ENCODE results near the gene FKRP.

FKRP gene

DNA sequence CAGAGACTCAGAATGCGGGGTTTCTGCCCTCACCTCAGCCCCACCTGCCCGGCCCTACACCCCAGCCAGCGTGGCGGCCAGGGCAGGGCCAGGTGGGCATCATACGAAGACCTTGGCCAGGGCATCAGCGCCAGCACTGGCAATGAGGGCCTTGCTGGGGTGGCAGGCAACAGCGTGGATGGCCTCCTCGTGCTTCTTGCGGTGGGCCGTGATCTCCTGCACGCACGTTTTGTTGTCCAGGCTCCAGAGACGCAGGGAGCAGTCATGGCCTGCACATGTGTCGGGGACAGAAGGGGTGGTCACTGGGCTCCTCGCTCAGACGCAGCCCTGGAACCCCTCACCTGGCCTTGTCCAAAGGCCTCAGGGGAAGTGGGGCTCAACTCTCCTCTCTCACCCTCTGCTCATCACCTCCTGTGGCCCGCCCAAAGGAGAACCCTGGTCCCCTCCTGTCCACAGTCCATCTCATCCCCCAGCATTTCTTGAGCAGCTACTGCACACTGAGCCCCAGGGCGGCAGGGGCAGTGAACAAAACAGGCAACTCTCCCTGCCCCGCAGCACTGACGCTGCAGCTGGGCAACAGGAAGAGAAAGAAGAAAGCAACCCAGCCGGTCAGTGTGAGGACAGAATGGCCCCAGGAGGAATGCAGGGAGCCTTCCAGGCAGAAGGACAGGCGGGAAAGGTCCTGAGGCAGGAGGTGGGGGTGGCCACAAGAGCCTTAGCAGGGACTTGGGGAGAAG lies 25.2 kb upstream of the FKRP start:
- WGBS (ENCODE audit: insufficient coverage, insufficient read length), result no CpG with 5 or more reads among the region's 22 CpGs
- DNase-seq (ENCODE audit: low read depth, low spot score), result no peak
- no peak overlapping the region for H3K4me3 ChIP-seq (ENCODE audit: low read length)
- peaks cover 47% of the 10 kb centered on the region for H3K36me3 ChIP-seq (ENCODE audit: control insufficient read depth, insufficient read depth, low read length)
- H3K27ac ChIP-seq (ENCODE audit: low read length), result no peak overlapping the region
- H3K27me3 ChIP-seq (ENCODE audit: control insufficient read depth, insufficient read depth, low read length), result no peaks in the 10 kb centered on the region
- H3K4me1 ChIP-seq (ENCODE audit: control insufficient read depth, insufficient read depth, low read length), result no peaks in the 10 kb centered on the region
- no peaks in the 10 kb centered on the region for H3K9me3 ChIP-seq (ENCODE audit: control insufficient read depth, insufficient read depth, low read length)

DNA sequence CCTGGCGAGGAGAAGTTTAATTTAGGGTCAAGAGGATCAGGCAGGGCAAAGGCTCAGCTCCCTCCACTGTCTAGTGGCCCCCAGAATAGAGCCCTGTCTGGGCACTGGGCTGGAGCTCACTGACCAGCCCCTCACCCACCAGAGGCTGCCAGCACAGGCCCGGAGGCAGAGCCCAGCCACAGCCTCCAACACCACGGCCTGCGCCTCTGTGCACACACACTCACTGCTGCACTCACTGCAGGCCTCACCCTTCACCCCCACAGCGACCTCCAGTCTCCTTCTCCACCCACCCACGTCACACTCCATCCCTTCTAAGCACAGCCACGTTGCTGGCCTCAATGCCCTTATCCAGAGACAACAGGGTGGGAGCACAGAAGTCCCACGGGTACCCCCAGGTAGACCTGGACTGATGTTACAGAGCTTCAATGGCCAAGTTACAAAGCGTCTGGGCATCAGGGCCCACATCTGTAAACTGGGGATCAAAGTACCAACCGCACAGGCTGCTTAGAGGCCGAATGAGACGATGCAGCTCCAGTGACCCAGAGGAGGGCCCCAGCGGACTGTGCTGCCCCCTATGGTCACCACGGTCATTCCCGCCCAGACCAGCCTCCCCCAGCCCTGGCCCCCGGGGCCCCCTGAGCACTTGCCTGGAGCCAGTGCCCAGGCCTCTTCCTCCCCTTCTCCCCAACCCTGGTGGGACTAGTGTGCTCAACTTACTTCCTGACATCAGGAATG lies 24.4 kb upstream of the FKRP start:
- no peak overlapping the region for H3K27ac ChIP-seq (ENCODE audit: low read length)
- WGBS (ENCODE audit: insufficient coverage, insufficient read length), result no CpG with 5 or more reads among the region's 16 CpGs
- H3K9me3 ChIP-seq (ENCODE audit: control insufficient read depth, insufficient read depth, low read length), result no peaks in the 10 kb centered on the region
- no peak overlapping the region for H3K4me3 ChIP-seq (ENCODE audit: low read length)
- H3K27me3 ChIP-seq (ENCODE audit: control insufficient read depth, insufficient read depth, low read length), result no peaks in the 10 kb centered on the region
- H3K36me3 ChIP-seq (ENCODE audit: control insufficient read depth, insufficient read depth, low read length), result peaks cover 52% of the 10 kb centered on the region
- no peak for DNase-seq (ENCODE audit: low read depth, low spot score)
- no peaks in the 10 kb centered on the region for H3K4me1 ChIP-seq (ENCODE audit: control insufficient read depth, insufficient read depth, low read length)

DNA sequence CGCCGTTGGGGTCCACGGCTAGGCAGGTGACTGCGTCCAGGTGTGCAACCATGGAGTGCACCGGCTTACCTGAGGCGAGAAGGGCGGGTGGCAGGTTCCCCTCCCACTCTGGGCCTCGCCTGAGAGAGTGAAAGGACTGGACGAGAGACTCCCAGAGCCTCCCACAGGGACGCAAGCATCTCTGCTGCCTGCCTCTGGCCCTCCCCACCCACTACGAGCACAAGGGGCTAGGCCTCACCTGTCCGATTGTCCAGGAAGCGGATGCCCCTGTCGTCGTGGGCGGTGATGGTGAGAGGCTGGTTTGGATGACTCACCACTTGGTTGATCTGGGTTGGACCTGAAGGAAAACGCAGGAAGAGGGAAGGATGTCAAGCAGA lies 23.9 kb upstream of the FKRP start:
- no peak for DNase-seq (ENCODE audit: low read depth, low spot score)
- Histone ChIP-seq H3K27me3 (ENCODE audit: control insufficient read depth, insufficient read depth, low read length) (no peaks in the 10 kb centered on the region), H3K4me3 (ENCODE audit: low read length) (no peak overlapping the region), H3K9me3 (ENCODE audit: control insufficient read depth, insufficient read depth, low read length) (no peaks in the 10 kb centered on the region), H3K27ac (ENCODE audit: low read length) (no peak overlapping the region), H3K36me3 (ENCODE audit: control insufficient read depth, insufficient read depth, low read length) (peaks cover 57% of the 10 kb centered on the region), H3K4me1 (ENCODE audit: control insufficient read depth, insufficient read depth, low read length) (no peaks in the 10 kb centered on the region)
- WGBS (ENCODE audit: insufficient coverage, insufficient read length), result no CpG with 5 or more reads among the region's 17 CpGs

DNA sequence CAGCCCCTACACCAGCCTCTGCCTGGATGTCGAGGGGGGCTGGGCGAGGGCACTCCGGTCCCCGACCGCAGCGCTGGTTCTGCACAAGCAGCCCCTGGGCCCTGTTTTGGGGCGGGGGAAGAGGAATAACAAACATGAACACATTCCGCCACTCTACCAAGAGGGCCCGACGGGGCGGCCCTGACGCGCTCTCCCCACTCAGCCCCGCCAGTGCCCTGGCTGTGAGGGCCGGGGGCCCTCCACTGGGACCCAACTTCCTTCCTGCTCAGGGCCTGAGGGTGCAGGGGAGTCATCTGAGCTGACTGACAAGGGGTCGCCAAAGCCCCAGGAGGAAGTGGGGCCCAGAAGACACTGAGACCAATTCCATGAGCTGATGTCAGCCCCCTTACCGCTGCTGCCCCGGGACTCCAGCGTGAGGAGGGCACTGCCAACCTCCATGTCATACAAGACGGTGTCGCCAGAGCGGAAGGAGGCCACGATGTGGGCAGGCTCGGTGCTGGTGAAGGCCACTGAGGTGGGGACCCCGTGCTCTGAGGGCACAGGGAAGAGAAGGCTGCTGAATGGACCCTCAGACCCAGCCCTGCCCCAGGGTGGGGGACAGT lies 23.3 kb upstream of the FKRP start:
- WGBS (ENCODE audit: insufficient coverage, insufficient read length), result no CpG with 5 or more reads among the region's 25 CpGs
- H3K9me3 ChIP-seq (ENCODE audit: control insufficient read depth, insufficient read depth, low read length), result no peaks in the 10 kb centered on the region
- no peak overlapping the region for H3K4me3 ChIP-seq (ENCODE audit: low read length)
- no peaks in the 10 kb centered on the region for H3K27me3 ChIP-seq (ENCODE audit: control insufficient read depth, insufficient read depth, low read length)
- H3K4me1 ChIP-seq (ENCODE audit: control insufficient read depth, insufficient read depth, low read length), result no peaks in the 10 kb centered on the region
- DNase-seq (ENCODE audit: low read depth, low spot score), result no peak
- no peak overlapping the region for H3K27ac ChIP-seq (ENCODE audit: low read length)
- H3K36me3 ChIP-seq (ENCODE audit: control insufficient read depth, insufficient read depth, low read length), result peaks cover 63% of the 10 kb centered on the region

DNA sequence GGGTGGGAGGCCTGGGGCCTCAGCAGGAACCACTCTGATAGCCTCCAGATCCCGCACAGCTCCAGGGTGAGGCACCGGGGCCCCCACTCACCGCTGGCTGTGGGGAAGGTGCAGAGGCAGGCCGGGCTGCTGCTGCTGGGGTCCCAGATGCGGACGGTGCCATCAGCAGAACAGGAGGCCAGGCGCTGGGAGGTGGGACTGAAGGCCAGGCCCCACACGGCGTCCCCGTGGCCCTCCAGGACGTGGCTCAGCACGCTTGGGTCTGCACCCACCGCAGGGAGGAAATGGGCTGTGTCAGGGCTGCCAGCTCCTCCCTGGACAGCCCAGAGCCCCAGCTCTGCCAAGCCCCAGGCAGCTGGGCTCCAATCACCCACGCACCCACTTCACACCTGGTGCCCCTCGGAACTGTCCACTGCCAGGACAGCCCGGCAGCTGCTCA lies 22.8 kb upstream of the FKRP start:
- WGBS (ENCODE audit: insufficient coverage, insufficient read length), result no CpG with 5 or more reads among the region's 16 CpGs
- Histone ChIP-seq H3K27ac (ENCODE audit: low read length) (no peak overlapping the region), H3K4me3 (ENCODE audit: low read length) (no peak overlapping the region), H3K36me3 (ENCODE audit: control insufficient read depth, insufficient read depth, low read length) (peaks cover 68% of the 10 kb centered on the region), H3K27me3 (ENCODE audit: control insufficient read depth, insufficient read depth, low read length) (no peaks in the 10 kb centered on the region), H3K4me1 (ENCODE audit: control insufficient read depth, insufficient read depth, low read length) (no peaks in the 10 kb centered on the region), H3K9me3 (ENCODE audit: control insufficient read depth, insufficient read depth, low read length) (no peaks in the 10 kb centered on the region)
- DNase-seq (ENCODE audit: low read depth, low spot score), result no peak

DNA sequence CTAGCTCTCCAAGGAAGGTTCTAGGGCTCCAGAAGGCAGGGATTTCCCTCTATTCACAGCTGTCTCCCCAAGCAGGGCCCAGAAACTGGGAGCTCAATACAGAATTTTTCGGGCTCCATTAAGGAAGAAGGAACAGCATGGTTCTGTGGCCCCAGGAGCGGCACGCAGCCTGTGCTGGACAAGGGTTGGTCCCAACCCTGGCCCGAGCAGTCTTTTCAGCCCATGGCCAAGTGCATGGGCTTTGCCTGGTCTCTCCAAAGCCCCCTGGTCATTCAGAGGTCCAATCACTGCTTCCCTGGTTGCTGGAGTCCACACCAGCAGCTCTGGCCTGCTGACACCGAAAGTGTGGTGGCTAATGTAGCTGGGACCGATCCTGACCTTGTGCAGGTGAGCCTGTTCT lies 22.4 kb upstream of the FKRP start:
- Histone ChIP-seq H3K36me3 (ENCODE audit: control insufficient read depth, insufficient read depth, low read length) (peaks cover 72% of the 10 kb centered on the region), H3K9me3 (ENCODE audit: control insufficient read depth, insufficient read depth, low read length) (no peaks in the 10 kb centered on the region), H3K27me3 (ENCODE audit: control insufficient read depth, insufficient read depth, low read length) (no peaks in the 10 kb centered on the region), H3K4me3 (ENCODE audit: low read length) (no peak overlapping the region), H3K27ac (ENCODE audit: low read length) (no peak overlapping the region), H3K4me1 (ENCODE audit: control insufficient read depth, insufficient read depth, low read length) (no peaks in the 10 kb centered on the region)
- WGBS (ENCODE audit: insufficient coverage, insufficient read length), result no CpG with 5 or more reads among the region's 6 CpGs
- no peak for DNase-seq (ENCODE audit: low read depth, low spot score)

DNA sequence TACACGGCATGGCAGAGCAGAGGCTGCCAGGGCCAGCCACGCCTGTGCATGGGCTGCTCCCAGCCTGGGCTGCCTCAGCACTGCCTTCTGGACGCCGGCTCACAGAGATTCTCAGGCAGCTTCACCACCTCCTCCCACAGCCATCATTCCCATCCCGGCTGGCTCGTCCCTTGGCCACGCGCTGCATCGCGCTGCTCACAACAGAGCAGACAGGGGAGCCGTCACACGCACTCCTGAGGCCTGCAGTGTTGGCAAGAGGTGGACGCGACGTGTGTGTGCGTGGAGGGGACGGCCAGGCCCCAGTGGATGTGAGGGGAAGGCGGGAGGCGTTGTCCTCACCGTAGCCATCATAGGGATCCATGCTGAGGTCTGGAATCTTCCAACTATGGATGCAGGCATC lies 21.4 kb upstream of the FKRP start:
- no peak for DNase-seq (ENCODE audit: low read depth, low spot score)
- Histone ChIP-seq H3K27ac (ENCODE audit: low read length) (no peak overlapping the region), H3K36me3 (ENCODE audit: control insufficient read depth, insufficient read depth, low read length) (peaks cover 79% of the 10 kb centered on the region), H3K4me1 (ENCODE audit: control insufficient read depth, insufficient read depth, low read length) (no peaks in the 10 kb centered on the region), H3K27me3 (ENCODE audit: control insufficient read depth, insufficient read depth, low read length) (no peaks in the 10 kb centered on the region), H3K4me3 (ENCODE audit: low read length) (no peak overlapping the region), H3K9me3 (ENCODE audit: control insufficient read depth, insufficient read depth, low read length) (no peaks in the 10 kb centered on the region)
- WGBS (ENCODE audit: insufficient coverage, insufficient read length), result no CpG with 5 or more reads among the region's 20 CpGs

DNA sequence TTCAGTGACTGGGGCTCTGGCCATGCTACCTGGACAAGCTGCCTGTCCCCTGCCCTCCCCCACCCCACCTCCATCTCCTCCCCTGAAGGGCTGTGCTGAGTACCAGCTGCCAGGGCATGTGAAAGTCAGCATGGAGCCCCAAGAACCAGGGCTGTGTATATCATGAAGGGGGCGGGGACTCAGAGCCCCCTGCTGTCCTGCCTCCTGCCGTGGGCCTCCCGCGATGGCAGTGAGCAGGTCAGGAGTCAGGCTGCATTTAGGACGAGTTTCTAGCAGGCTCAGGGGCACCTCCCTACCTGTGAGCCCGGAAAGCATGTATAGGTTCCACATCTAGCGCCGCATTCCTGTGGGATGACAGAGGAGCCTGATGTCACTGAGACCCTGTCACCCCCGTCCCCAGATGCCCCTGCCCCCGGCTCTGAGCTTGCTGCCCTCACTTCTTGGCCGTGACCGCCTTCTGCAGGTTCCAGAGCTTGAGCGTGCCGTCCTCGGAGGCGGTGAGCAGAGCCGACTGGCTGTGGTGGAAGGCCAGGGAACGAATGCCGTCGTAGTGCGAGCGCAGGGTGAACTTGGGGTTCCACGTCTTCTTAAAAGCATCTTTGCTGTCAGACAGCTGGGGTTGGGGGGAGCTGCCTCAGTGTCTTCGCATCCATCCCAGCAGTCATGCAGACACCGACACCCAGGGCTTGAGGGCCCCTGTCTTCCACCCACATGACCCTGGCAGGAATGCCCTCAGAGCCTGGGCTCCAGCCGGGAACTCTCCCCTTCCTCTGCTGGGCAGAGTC lies 20.6 kb upstream of the FKRP start:
- Histone ChIP-seq H3K9me3 (ENCODE audit: control insufficient read depth, insufficient read depth, low read length) (no peaks in the 10 kb centered on the region), H3K4me1 (ENCODE audit: control insufficient read depth, insufficient read depth, low read length) (no peaks in the 10 kb centered on the region)
- no peak for DNase-seq (ENCODE audit: low read depth, low spot score)

DNA sequence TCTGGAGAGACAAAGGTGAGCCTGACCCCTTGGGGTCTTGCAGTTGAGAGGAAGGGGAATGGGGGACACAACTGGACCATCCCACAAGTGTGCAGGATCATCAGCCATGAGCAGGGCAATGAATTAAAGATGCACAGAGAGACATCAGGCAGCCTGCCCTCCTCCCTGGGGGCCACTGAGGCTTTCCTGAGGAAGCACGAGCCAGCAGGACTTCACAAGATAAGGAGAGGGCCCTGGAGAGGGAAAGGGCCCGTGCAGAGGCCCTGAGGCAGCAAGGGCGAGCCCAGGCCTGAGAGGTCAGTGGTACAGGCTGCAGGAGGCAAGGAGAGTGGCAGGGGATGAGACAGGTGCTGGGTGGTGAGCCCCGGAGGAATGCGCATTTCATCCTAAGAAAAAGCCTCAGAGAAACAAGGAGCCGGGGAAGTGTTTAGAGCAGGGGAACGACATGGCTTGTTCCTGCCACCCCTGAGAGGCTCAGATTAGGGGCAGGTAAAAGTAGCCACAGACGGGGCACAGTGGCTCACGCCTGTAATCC lies 19.9 kb upstream of the FKRP start:
- H3K4me1 ChIP-seq (ENCODE audit: control insufficient read depth, insufficient read depth, low read length), result no peaks in the 10 kb centered on the region

More for the DNA sequence above, 20.6 kb upstream of the FKRP start:
- H3K27ac ChIP-seq (ENCODE audit: low read length), result no peak overlapping the region
- H3K36me3 ChIP-seq (ENCODE audit: control insufficient read depth, insufficient read depth, low read length), result peaks cover 82% of the 10 kb centered on the region
- WGBS (ENCODE audit: insufficient coverage, insufficient read length), result no CpG with 5 or more reads among the region's 26 CpGs
- no peaks in the 10 kb centered on the region for H3K27me3 ChIP-seq (ENCODE audit: control insufficient read depth, insufficient read depth, low read length)
- no peak overlapping the region for H3K4me3 ChIP-seq (ENCODE audit: low read length)

DNA sequence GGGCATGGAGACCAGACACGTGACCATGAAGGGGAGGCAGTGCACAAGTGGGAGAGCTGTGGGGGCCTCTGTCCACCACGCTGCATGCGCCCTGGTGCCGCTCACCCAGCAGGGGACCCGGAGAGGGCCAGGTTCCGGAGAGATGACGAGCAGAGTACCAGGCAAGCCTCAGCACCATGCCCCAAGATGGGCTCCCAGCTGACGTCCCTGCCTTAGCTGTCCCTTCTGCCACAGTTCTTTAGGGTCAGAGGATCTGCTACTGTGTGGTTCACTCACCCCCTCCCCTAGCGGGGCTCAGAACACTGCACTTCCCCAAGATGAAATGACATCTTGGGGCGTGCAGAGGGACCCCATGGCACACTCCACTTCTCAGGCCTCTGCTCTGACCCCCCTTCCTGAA lies 19.3 kb upstream of the FKRP start:
- Histone ChIP-seq H3K27ac (ENCODE audit: low read length) (no peak overlapping the region), H3K9me3 (ENCODE audit: control insufficient read depth, insufficient read depth, low read length) (no peaks in the 10 kb centered on the region), H3K27me3 (ENCODE audit: control insufficient read depth, insufficient read depth, low read length) (no peaks in the 10 kb centered on the region), H3K36me3 (ENCODE audit: control insufficient read depth, insufficient read depth, low read length) (peaks cover 79% of the 10 kb centered on the region), H3K4me3 (ENCODE audit: low read length) (no peak overlapping the region), H3K4me1 (ENCODE audit: control insufficient read depth, insufficient read depth, low read length) (no peaks in the 10 kb centered on the region)
- no peak for DNase-seq (ENCODE audit: low read depth, low spot score)
- no CpG with 5 or more reads among the region's 10 CpGs for WGBS (ENCODE audit: insufficient coverage, insufficient read length)

More for the DNA sequence above, 19.9 kb upstream of the FKRP start:
- no peak overlapping the region for H3K27ac ChIP-seq (ENCODE audit: low read length)
- no peak for DNase-seq (ENCODE audit: low read depth, low spot score)
- WGBS (ENCODE audit: insufficient coverage, insufficient read length), result no CpG with 5 or more reads among the region's 9 CpGs
- H3K4me3 ChIP-seq (ENCODE audit: low read length), result no peak overlapping the region
- H3K9me3 ChIP-seq (ENCODE audit: control insufficient read depth, insufficient read depth, low read length), result no peaks in the 10 kb centered on the region
- peaks cover 81% of the 10 kb centered on the region for H3K36me3 ChIP-seq (ENCODE audit: control insufficient read depth, insufficient read depth, low read length)
- H3K27me3 ChIP-seq (ENCODE audit: control insufficient read depth, insufficient read depth, low read length), result no peaks in the 10 kb centered on the region

All from iPS DF 6.9 (cell line).